Dedifferentiated amniotic fluid mesenchymal stem cell (primary cell): ENCODE measurements around the gene NPB.
"Not testable (repeated sequence)": the region's sequence is repeated elsewhere in the genome, so short reads cannot be mapped to it uniquely, and the experiment has no call there.

Source experiments
- DNase-seq: peaks from one replicate; pipeline ENCODE4 v3.0.0-alpha.2; 2016; ENCODE audit errors: extremely low spot score

Gene NPB

GRCh38 chr17:81911969-81912368 lies 9.9 kb downstream of the NPB start:
- no peak for DNase-seq

- no peak for DNase-seq
These were observed 10.6 kb downstream of the NPB start for GRCh38 chr17:81912441-81913309.

- no peak for DNase-seq
These were observed 11.5 kb downstream of the NPB start for GRCh38 chr17:81913394-81914102.

- no peak for DNase-seq
These were observed 12.2 kb downstream of the NPB start for GRCh38 chr17:81914103-81914850.

GRCh38 chr17:81915331-81915730 lies 13.3 kb downstream of the NPB start:
- no peak for DNase-seq

GRCh38 chr17:81916234-81917001 lies 14.4 kb downstream of the NPB start:
- DNase-seq, result no peak

- peak; percentile 32 for DNase-seq
These were observed 15.7 kb downstream of the NPB start, which contains the start of gene SIRT7 for GRCh38 chr17:81917565-81918332. SIRT7 (minus strand) TSS chr17:81918176; CDS start chr17:81918131, 45 bp downstream.

- DNase-seq, result not testable (repeated sequence)
These were observed 16.3 kb downstream of the NPB start for GRCh38 chr17:81918333-81918669.

- DNase-seq, result no peak
These were observed 17.0 kb downstream of the NPB start for GRCh38 chr17:81918832-81919545.

- no peak for DNase-seq
These were observed 18.8 kb downstream of the NPB start for GRCh38 chr17:81920612-81921536.

- DNase-seq, result no peak
These were observed 19.5 kb downstream of the NPB start for GRCh38 chr17:81921537-81921862.

GRCh38 chr17:81921996-81922565 lies 20.0 kb downstream of the NPB start:
- no peak for DNase-seq

GRCh38 chr17:81922566-81923301 lies 20.7 kb downstream of the NPB start:
- DNase-seq, result no peak

- peak; percentile 70 for DNase-seq
These were observed 21.5 kb downstream of the NPB start for GRCh38 chr17:81923302-81924260.

GRCh38 chr17:81924557-81925532 lies 22.8 kb downstream of the NPB start:
- no peak for DNase-seq
